Measurements from ENCODE around the gene S1PR2. TPM values are rescaled to one million over a fixed set of nuclear protein-coding genes. Genes with fewer than 3 reads are reported as not detected.
A peak's percentile ranks its signal among the peaks of the same experiment; 100 is the strongest.

Gene S1PR2
- total RNA-seq, 6 donors from 2014 or later: 9.1 to 30.0 (median 16.0) TPM

DNA sequence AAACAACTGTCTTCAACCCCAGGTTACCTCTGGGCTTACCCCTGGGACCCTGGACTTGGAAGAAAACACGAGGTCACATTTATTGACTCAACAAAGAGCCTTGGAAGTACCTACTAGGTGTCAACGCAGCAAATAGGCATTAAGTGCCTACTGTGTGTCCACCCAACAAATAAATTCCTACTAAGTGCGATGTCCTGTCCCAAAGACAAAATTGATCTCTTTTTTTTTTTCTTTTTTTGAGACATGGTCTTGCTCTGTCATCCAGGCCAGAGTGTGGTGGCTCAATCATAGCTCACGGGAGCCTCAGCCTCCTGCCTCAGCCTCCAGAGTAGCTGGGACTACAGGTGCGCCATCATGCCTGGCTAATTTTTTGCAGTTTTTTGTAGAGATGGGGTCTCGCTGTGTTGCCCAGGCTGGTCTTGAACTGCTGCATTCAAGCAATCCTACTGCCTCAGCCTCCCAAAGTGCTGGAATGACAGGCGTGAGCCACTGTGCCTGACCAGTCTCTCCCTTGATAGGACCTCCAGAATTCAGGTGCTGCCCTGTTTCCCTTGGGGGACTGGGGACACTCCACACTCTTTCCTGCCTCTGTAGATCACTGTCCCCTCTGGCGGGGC, 589 bp upstream of the S1PR2 start:
- 81 to 85% methylated on average over 7 to 8 of the region's 8 CpGs for WGBS, 2 donors
- Histone ChIP-seq H3K27me3 (no peaks in the 10 kb centered on the region), H3K36me3 (no peaks in the 10 kb centered on the region), H3K27ac (peak overlapping the region; percentile 92 to 95 (median 93)), H3K9me3 (no peaks in the 10 kb centered on the region), H3K4me3 (peak overlapping the region in 3 of 4 donors; percentile 92 to 99 (median 98)), H3K4me1 (peaks cover 32 to 73% (median 37%) of the 10 kb centered on the region in 4 donors)
- TF ChIP-seq CTCF (IDR thresholded peaks at IDR 0.05): no peak
- no peak for TF ChIP-seq EP300 (IDR thresholded peaks at IDR 0.05)
- no peak for TF ChIP-seq POLR2A (IDR thresholded peaks at IDR 0.05)
- TF ChIP-seq POLR2AphosphoS5 (IDR thresholded peaks at IDR 0.05): no peak
- DNase-seq (no peak), ATAC-seq (ENCODE audit: low FRiP score in 2 of 2) (no peak)

GRCh38 chr19:10230173-10230860, 814 bp downstream of the S1PR2 start:
- peak overlapping the region; percentile 69 to 99 (median 95) for H3K4me3 ChIP-seq
- H3K4me1 ChIP-seq: peaks cover 19 to 60% (median 25%) of the 10 kb centered on the region in 4 donors
- H3K27me3 ChIP-seq: no peaks in the 10 kb centered on the region
- DNase-seq: peak; percentile 24 to 89
- peak overlapping the region; percentile 92 to 95 (median 93) for H3K27ac ChIP-seq
- H3K9me3 ChIP-seq: no peaks in the 10 kb centered on the region
- WGBS, 2 donors: 0% methylated on average over 4 to 32 of the region's 70 CpGs
- ATAC-seq (ENCODE audit: low FRiP score in 2 of 2): peak in 1 of 2 donors; percentile 57
- H3K36me3 ChIP-seq: no peaks in the 10 kb centered on the region
- no peak for TF ChIP-seq POLR2AphosphoS5 (IDR thresholded peaks at IDR 0.05)
- peak in 1 of 6 experiments; percentile 15 for TF ChIP-seq CTCF (IDR thresholded peaks at IDR 0.05)

DNA sequence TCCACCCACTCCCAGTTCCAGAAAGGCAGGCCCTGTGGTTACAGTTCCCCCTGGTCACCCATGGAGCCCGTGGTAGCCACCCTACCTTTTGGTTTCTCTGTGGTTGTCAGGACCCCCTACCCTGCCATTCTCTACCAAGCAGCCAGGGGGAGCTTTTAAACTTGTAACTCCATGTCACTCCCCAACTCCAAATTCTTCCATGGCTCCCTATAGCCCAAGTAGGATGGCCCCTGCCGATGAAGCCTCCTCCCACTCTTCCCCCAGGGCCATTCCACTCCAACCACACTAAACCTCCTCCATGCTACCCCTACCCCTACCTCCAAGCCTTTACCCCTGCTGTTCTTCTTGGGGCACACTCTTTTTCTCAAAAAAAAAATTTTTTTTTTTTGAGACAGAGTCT, 2.2 kb downstream of the S1PR2 start:
- 39 to 63% methylated on average over 2 of the region's 2 CpGs for WGBS, 2 donors
- H3K27me3 ChIP-seq: no peaks in the 10 kb centered on the region
- peak overlapping the region in 1 of 4 donors; percentile 99 for H3K4me3 ChIP-seq
- H3K36me3 ChIP-seq: peaks cover 0 to 9% (median 6%) of the 10 kb centered on the region in 4 donors
- H3K4me1 ChIP-seq: peaks cover 19 to 53% (median 25%) of the 10 kb centered on the region in 4 donors
- DNase-seq (no peak), ATAC-seq (ENCODE audit: low FRiP score in 2 of 2) (no peak)
- H3K27ac ChIP-seq: peak overlapping the region; percentile 92 to 95 (median 93)
- H3K9me3 ChIP-seq: no peaks in the 10 kb centered on the region
- TF ChIP-seq CTCF (IDR thresholded peaks at IDR 0.05) (peak; percentile 45 to 66 (median 54)), EP300 (IDR thresholded peaks at IDR 0.05) (no peak), POLR2A (IDR thresholded peaks at IDR 0.05) (no peak)

- Histone ChIP-seq H3K27me3 (no peaks in the 10 kb centered on the region), H3K36me3 (peaks cover 5 to 14% (median 11%) of the 10 kb centered on the region in 4 donors), H3K4me1 (peaks cover 19 to 53% (median 25%) of the 10 kb centered on the region in 4 donors), H3K27ac (peak overlapping the region; percentile 92 to 95 (median 93)), H3K4me3 (peak overlapping the region in 1 of 4 donors; percentile 99), H3K9me3 (no peaks in the 10 kb centered on the region)
- WGBS, 2 donors: 56 to 69% methylated on average over 3 to 5 of the region's 5 CpGs
- ATAC-seq (ENCODE audit: low FRiP score in 2 of 2) (no peak), DNase-seq (no peak)
- TF ChIP-seq POLR2A (IDR thresholded peaks at IDR 0.05): no peak
- TF ChIP-seq EP300 (IDR thresholded peaks at IDR 0.05): no peak
- TF ChIP-seq POLR2AphosphoS5 (IDR thresholded peaks at IDR 0.05): no peak
- TF ChIP-seq CTCF (IDR thresholded peaks at IDR 0.05): no peak
These were observed 2.7 kb downstream of the S1PR2 start for GRCh38 chr19:10228393-10228792.
